ENCODE measurements around the gene PFKP.

The PFKP gene

GRCh38 chr10:3119796-3120459 is 52.6 kb downstream of the PFKP start:
- no peak for DNase-seq

DNA sequence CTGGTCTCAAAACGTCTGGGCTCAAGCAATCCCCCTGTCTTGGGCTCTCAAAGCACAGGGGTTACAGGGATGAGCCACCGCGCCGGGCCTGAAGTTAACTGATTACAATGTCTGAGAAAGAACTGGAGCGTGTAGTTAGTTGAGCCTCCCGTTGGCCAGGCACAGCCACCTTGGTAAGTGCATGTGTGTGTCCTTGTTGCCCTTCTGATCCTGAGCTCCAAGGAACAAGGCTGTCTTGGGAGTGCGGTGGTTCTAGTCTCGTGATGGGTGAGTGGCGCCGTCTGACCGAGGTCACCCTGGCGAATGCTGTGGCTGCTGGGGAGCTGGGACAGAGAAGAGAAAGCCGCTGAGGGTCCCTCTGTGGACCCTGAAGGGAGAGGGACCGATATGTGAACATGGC is 54.7 kb downstream of the PFKP start:
- DNase-seq, result no peak

DNA sequence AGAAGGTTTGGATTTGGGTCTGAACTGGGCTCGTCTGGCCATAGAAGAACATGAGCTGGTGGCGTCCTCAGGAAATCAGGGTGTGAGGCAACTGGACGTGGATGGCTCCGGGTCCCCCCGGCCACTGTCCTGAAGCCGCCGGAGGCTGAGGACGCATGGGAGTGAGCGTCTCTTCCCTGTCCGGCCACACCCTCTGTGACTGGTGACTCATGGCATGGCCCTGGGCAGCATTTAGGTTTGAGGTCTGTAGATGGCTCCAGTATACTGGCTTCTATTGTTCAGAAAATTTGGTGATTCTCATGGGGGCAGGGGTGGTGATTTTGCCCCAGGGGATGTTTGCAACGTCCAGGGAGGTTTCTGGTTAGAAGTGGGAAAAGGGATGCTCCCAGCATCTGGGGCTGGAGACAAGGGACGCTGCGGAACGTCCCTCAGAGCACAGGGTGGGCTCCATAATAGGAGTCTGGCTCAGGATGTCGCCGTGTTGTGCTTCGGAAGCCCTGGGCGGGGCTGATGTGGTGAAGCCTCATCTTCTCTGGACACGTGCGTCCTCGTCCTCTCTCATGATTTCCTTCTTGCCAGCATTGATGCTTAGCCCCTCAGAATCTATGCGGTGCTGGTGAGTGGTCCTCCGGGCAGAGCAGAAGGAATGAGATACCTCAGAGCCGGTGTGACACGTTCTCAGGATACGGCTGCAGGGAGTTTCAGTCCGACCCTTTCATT is 55.3 kb downstream of the PFKP start:
- DNase-seq, result no peak

DNA sequence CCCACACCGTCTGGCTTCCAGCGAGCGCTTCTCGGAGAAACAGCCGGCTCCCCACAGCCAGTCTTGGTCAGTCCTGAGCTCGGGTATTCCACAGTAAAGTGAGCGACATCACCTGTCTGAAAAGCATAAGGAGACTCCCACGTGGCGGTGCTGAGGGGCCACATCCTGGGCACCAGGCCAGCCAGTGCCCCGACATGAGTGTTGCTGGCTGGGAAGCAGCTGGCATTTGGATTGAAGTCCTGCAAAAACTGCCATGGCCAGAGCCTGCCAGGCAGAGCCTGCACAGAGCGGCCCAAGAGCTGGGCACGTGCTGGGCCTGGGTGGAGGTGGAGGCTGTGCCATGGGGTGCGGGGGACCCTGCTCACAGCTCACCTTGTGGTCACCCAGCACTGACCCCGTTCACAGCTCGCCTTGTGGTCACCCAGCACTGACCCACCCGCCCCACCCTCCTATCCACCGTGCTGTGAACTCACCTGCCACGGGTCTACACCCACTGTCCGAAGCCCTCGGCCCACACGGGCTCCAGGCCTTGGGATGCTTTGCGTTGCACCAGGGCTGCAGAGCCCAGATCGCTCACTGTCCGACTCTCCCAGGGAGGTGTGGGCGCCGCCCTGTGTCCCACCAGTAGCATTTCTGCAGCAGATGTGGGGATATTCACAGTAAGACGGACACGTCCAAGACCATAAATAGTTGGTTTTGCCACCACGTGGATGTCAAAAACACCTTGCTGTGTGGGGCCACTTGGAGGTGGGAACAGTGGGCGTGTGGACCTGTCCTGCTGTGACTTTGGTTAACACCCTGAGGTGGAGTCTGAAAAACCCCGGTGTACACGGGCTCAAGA is 56.4 kb downstream of the PFKP start:
- no peak for DNase-seq

- DNase-seq, result no peak
Observed at GRCh38 chr10:3124412-3125175, 57.2 kb downstream of the PFKP start.

- DNase-seq, result no peak
Observed at GRCh38 chr10:3125527-3126170, 58.3 kb downstream of the PFKP start.

GRCh38 chr10:3126249-3126648 is 58.9 kb downstream of the PFKP start:
- DNase-seq, result no peak

DNA sequence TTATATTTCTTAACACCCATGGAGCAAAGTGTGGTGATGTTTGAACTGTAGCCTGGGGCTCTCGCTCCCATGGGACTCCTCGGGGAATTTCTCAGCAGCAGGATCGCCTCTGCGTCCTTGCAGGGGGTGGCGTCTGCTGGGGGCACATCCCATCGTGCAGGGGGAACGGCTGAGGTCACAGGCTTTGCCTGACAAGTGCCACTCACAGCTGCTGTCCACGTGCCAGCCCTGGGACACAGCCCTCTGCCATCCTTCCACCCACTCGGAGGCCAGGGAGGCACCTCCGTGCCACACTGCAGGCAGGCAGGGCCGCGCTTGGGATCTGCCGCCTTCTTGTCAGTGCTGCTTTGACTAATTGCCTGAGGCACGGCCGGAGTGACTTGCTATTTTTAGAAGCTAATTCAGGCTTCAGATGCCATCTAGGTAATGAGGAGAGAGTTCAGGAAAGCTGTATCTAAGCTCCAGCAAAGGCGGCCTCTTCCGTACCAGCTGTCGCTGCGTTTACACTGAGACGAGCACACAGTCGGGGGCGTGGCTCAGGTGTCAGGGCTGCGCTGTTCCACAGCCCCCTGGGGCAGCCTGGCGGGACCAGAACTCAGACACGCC is 59.5 kb downstream of the PFKP start:
- DNase-seq, result peak; percentile 67 to 87

- no peak for DNase-seq
Observed at GRCh38 chr10:3127921-3128320, 60.6 kb downstream of the PFKP start.

- DNase-seq, result no peak
Observed at GRCh38 chr10:3128379-3129130, 61.2 kb downstream of the PFKP start.

GRCh38 chr10:3129581-3130340 is 62.4 kb downstream of the PFKP start:
- DNase-seq, result no peak

- no peak for DNase-seq
Observed at GRCh38 chr10:3131098-3131497, 63.8 kb downstream of the PFKP start.

DNA sequence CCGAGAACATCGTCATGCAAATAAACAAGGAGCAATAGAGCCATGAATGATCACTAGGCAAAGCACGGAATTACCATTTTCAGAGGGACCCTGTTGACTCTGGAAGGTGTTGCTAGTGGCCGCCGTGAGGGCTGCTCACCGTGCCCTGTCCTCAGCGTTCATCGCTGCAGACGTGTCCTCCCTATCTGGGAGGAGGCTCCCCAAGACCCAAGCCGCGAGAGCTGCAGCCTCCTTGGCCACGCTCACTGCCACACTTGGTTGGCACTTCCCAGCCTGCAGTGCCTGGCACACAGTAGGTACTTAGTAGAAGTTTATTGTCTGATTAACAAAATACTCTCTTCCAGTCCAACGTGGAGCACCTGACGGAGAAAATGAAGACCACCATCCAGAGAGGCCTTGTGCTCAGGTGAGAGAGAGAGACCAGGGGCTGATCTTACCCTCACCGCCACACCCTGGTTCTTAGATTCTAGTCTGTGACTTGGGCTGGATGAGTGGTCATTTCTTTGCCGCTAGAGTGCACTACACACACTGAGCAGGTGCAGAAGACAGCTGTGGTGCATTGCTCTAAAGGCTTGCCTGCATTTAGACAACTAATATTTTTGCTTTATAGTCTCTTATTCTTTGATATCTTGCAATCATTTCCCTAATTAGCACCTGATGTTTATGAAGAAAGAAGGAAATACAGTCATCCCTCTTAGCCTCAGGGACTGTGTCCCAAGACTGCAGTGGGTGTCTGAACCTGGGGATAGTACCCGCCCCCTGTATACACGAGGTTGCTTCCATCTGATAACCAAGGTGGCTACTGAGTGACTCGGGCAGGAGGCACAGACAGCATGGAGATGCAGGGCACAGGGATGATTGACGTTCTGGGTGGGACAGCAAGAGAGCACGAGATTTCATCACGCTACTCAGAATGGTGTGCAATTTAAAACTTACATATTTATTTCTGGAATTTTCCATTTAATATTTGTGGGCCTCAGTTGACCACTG is 65.0 kb downstream of the PFKP start:
- DNase-seq, result no peak

DNA sequence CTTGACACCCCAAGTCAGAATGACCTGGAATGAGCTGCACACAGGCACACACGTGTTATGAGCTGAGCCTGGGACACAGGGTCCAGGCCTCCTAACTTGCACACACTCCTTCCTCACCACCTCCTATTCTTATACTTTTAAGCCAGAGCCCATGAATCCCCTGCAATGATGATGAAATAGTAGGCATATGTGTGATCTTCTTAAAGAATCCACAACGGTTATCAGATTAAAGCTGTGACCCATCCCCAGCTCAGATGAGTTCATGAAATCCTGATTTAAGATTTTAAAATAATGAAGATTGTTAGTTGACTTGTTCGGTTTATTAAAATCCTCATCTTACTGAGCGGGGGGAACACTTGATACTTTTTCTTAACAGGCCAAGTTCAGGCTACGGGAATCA is 66.6 kb downstream of the PFKP start:
- no peak for DNase-seq

- no peak for DNase-seq
Observed at GRCh38 chr10:3135006-3135405, 67.7 kb downstream of the PFKP start.

DNA sequence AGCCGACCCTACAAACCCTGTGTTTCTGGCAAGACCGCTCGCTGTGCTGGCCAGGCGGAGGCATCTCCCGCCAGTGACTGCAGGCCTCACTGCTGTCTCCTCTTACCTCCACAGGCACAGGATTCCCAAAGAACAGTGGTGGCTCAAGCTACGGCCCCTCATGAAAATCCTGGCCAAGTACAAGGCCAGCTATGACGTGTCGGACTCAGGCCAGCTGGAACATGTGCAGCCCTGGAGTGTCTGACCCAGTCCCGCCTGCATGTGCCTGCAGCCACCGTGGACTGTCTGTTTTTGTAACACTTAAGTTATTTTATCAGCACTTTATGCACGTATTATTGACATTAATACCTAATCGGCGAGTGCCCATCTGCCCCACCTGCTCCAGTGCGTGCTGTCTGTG is 69.0 kb downstream of the PFKP start:
- no peak for DNase-seq

DNA sequence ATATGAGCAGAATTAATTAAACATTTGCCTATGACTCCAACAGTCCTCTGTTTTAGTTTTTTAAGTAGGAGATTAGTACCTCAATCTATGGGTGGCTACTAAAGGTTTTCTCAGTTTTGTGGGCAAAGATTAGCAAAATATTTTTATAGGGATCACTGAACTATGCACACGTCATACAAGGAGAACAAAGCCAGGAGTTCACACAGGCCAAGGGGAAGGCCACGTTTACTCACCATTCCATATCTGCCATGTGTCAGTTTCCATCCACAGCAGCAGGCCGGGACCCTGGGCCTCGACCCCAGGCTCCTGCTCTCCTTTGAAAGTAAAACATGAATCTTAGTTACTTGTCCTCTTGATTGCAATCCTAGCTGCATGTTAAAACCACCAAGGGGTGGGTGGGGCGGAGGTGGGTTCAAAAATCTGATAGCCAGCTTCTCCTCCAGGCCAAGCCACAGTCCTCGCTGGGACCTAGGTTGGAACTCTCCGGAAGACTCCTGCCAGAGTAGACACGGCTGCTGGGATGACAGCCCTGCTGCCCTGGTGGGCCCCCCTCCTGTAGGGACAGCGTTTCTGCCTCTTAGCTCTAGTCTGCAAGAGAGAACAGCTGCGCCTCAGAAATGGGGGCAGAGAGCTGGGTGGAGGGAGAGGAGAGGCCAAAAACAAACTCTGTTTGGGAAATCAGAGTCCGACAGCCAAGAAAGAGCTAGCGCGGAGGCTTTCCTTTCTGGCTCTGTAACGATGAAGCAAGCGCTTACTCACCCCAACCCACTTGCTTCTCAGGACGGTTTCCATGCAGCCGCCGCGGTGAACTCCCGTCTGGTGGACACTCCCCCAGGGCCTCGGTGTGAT is 69.6 kb downstream of the PFKP start:
- DNase-seq, result no peak

Measured in NCI-H187 (cell line).